Measurements from ENCODE around the gene FRMD4B. TPM values are rescaled to one million over a fixed set of nuclear protein-coding genes. Genes with fewer than 3 reads are reported as not detected.

Gene FRMD4B
- total RNA-seq, 4 donors from 2014 or later, result 15.5 to 36.7 (median 26.0) TPM

DNA sequence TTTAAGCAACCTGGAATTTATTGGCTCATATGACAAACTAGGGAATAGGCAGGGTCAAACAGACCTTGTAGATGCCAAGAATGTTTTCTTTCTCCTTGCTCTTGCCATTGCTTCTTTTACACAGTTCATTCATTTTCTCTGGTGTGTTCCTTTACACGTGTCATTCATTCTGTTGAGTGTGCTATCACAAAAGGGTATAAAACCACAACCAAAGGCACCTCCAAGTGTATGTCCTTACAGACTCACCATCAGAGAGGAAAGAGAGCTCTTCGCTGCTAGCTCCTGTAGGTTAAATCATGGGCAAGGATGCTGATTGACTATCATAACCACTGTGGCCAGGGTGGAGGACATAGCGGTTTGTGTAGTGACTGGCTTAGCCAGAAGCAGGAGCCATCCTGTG, 19.2 kb upstream of the FRMD4B start:
- TF ChIP-seq POLR2AphosphoS5 (IDR thresholded peaks at IDR 0.05) (no peak), POLR2A (IDR thresholded peaks at IDR 0.05) (no peak), EP300 (IDR thresholded peaks at IDR 0.05; ENCODE audit: low read depth) (no peak)
- TF ChIP-seq, protein P1, sequence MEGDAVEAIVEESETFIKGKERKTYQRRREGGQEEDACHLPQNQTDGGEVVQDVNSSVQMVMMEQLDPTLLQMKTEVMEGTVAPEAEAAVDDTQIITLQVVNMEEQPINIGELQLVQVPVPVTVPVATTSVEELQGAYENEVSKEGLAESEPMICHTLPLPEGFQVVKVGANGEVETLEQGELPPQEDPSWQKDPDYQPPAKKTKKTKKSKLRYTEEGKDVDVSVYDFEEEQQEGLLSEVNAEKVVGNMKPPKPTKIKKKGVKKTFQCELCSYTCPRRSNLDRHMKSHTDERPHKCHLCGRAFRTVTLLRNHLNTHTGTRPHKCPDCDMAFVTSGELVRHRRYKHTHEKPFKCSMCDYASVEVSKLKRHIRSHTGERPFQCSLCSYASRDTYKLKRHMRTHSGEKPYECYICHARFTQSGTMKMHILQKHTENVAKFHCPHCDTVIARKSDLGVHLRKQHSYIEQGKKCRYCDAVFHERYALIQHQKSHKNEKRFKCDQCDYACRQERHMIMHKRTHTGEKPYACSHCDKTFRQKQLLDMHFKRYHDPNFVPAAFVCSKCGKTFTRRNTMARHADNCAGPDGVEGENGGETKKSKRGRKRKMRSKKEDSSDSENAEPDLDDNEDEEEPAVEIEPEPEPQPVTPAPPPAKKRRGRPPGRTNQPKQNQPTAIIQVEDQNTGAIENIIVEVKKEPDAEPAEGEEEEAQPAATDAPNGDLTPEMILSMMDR (IDR thresholded peaks at IDR 0.05), result no peak
- Histone ChIP-seq H3K36me3 (no peaks in the 10 kb centered on the region), H3K27me3 (no peaks in the 10 kb centered on the region), H3K9me3 (peaks cover 4 to 5% of the 10 kb centered on the region in 2 donors), H3K4me1 (peaks cover 0 to 10% (median 3%) of the 10 kb centered on the region in 4 donors), H3K27ac (no peak overlapping the region), H3K4me3 (no peak overlapping the region)
- 63 to 90% methylated on average over 2 to 3 of the region's 3 CpGs for WGBS, 2 donors (ENCODE audit: low coverage in 1 of 2)
- DNase-seq, result no peak
- intact Hi-C loops (cut with DNase I; ENCODE audit: low total_unique reads), result no loop called here
- in situ Hi-C loops (cut with MboI; ENCODE audit: low pct_ligation_motif_present in 1 of 4, low pct_unique_long_range_greater_than_20kb in 1 of 4, low sequenced_read_pairs in 3 of 4), result loop anchor here in 2 of 4 donors (25.0 kb wide), 2 partner anchors 93 to 243 kb away; no protein-coding TSS in a partner anchor

DNA sequence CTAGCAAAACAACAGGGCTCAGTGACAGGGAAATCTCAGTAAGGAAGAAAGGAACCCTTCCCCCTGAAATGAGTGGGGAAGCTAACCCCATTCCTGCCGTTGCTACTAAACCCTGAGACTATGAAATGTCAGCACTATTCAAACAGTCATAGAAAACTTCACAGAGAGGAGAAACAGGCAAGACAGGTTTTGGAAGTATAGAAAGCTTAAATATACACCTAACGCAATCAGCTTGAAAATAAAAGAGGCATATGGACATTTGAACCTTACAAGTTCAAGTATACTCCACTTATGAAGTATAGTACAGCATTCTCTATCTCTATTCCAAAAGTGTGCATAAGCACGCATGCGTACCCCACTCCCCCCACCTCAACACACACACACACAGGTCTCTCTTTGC, 17.6 kb upstream of the FRMD4B start:
- H3K27ac ChIP-seq, result peak overlapping the region in 1 of 4 donors; percentile 15
- no peak overlapping the region for H3K4me3 ChIP-seq
- intact Hi-C loops (cut with DNase I; ENCODE audit: low total_unique reads), result no loop called here
- 51 to 54% methylated on average over 2 to 4 of the region's 4 CpGs for WGBS, 2 donors (ENCODE audit: low coverage in 1 of 2)
- H3K9me3 ChIP-seq, result peaks cover 4 to 5% of the 10 kb centered on the region in 2 donors
- DNase-seq, result no peak
- TF ChIP-seq POLR2A (IDR thresholded peaks at IDR 0.05), result no peak
- TF ChIP-seq POLR2AphosphoS5 (IDR thresholded peaks at IDR 0.05), result no peak
- TF ChIP-seq EP300 (IDR thresholded peaks at IDR 0.05; ENCODE audit: low read depth), result no peak
- TF ChIP-seq, protein P1 (IDR thresholded peaks at IDR 0.05), result no peak
- in situ Hi-C loops (cut with MboI; ENCODE audit: low pct_ligation_motif_present in 1 of 4, low pct_unique_long_range_greater_than_20kb in 1 of 4, low sequenced_read_pairs in 3 of 4), result loop anchor here in 2 of 4 donors (25.0 kb wide), 2 partner anchors 91 to 241 kb away; no protein-coding TSS in a partner anchor
- peaks cover 0 to 10% (median 3%) of the 10 kb centered on the region in 4 donors for H3K4me1 ChIP-seq
- H3K27me3 ChIP-seq, result no peaks in the 10 kb centered on the region
- H3K36me3 ChIP-seq, result no peaks in the 10 kb centered on the region

DNA sequence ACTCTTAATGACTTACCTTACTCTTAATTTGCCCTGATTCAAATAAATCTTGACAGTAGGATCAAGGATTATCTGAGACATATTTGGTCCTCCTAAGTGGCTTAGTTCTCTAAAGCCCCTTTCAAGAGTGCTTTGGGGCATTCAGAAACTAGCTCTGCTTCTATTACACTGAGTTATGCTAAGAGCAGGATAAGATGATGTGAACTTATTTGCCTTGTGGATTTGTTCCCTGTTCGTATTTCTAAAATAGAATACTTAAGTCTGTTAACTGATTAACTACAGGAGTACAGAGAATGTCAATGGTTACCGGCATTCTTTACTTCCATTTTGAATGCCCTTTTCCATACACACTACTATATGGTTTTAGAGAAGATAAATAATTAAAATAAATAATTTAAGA, 14.8 kb upstream of the FRMD4B start:
- no peaks in the 10 kb centered on the region for H3K27me3 ChIP-seq
- 74 to 77% methylated on average over 2 of the region's 2 CpGs for WGBS, 2 donors (ENCODE audit: low coverage in 1 of 2)
- H3K4me3 ChIP-seq, result no peak overlapping the region
- H3K36me3 ChIP-seq, result no peaks in the 10 kb centered on the region
- no peak for TF ChIP-seq POLR2AphosphoS5 (IDR thresholded peaks at IDR 0.05)
- H3K4me1 ChIP-seq, result peaks cover 0 to 10% (median 3%) of the 10 kb centered on the region in 4 donors
- peaks cover 4 to 5% of the 10 kb centered on the region in 2 donors for H3K9me3 ChIP-seq
- H3K27ac ChIP-seq, result no peak overlapping the region
- DNase-seq, result no peak
- intact Hi-C loops (cut with DNase I; ENCODE audit: low total_unique reads) (no loop called here), in situ Hi-C loops (cut with MboI; ENCODE audit: low pct_ligation_motif_present in 1 of 4, low pct_unique_long_range_greater_than_20kb in 1 of 4, low sequenced_read_pairs in 3 of 4) (loop anchor here in 2 of 4 donors (25.0 kb wide), 2 partner anchors 88 to 238 kb away; no protein-coding TSS in a partner anchor)

DNA sequence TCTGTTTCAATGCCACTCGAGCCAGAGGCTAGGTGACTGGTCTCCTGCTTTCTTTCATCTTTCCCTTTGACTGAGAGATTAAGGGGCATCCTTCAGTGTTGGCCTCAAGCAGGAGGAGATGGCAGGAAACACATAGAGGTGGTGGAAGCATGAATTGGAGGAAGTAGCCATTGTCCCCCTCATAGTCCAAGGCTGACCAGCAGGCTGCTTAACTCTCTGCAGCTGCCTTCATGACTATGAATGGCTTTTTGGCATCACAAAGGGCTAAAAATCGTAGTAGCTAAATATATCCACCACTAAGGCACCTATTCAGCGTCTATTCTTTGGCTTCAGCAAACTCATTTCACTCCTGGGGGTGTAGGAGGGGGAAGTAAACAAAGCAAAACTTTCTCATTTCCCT, 7.0 kb upstream of the FRMD4B start:
- Histone ChIP-seq H3K36me3 (no peaks in the 10 kb centered on the region), H3K27ac (no peak overlapping the region), H3K9me3 (no peaks in the 10 kb centered on the region), H3K4me3 (no peak overlapping the region), H3K4me1 (peaks cover 0 to 7% (median 2%) of the 10 kb centered on the region in 4 donors), H3K27me3 (peaks cover 4% of the 10 kb centered on the region)
- no peak for DNase-seq
- WGBS, 2 donors (ENCODE audit: low coverage in 1 of 2), result 70% methylated on average over 3 of the region's 3 CpGs; no CpG with 5 or more reads in 1 of the 2 donors
- TF ChIP-seq POLR2AphosphoS5 (IDR thresholded peaks at IDR 0.05) (no peak), POLR2A (IDR thresholded peaks at IDR 0.05) (no peak), EP300 (IDR thresholded peaks at IDR 0.05; ENCODE audit: low read depth) (no peak)
- TF ChIP-seq, protein P1 (IDR thresholded peaks at IDR 0.05), result no peak
- in situ Hi-C loops (cut with MboI; ENCODE audit: low pct_ligation_motif_present in 1 of 4, low pct_unique_long_range_greater_than_20kb in 1 of 4, low sequenced_read_pairs in 3 of 4), result no loop called here
- intact Hi-C loops (cut with DNase I; ENCODE audit: low total_unique reads), result no loop called here

DNA sequence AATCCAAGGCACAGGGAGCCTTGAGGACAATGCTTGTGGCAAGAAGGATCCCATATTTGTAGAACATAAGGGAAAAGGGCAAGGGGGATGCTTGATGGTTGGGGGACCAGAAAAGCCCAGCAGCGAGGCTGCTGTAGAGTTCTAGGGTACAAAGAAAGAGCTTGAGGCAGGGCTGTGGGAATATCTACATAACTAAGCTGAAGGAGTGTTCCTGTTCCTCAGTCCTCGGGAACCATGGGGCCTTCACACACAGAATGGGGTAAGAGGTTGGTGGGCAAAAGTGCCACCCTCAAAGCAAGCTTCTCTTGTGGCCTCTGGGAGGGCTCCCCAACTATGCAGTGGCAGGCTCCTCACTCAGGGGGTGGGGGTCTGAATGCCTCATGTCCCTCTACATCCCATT, 6.5 kb upstream of the FRMD4B start:
- Histone ChIP-seq H3K9me3 (no peaks in the 10 kb centered on the region), H3K4me1 (peaks cover 0 to 7% (median 2%) of the 10 kb centered on the region in 4 donors), H3K27ac (no peak overlapping the region), H3K27me3 (peaks cover 7% of the 10 kb centered on the region), H3K4me3 (no peak overlapping the region), H3K36me3 (no peaks in the 10 kb centered on the region)
- no peak for TF ChIP-seq POLR2AphosphoS5 (IDR thresholded peaks at IDR 0.05)
- TF ChIP-seq, protein P1 (IDR thresholded peaks at IDR 0.05), result no peak
- no peak for TF ChIP-seq EP300 (IDR thresholded peaks at IDR 0.05; ENCODE audit: low read depth)
- TF ChIP-seq POLR2A (IDR thresholded peaks at IDR 0.05), result no peak
- intact Hi-C loops (cut with DNase I; ENCODE audit: low total_unique reads), result no loop called here
- no peak for DNase-seq
- in situ Hi-C loops (cut with MboI; ENCODE audit: low pct_ligation_motif_present in 1 of 4, low pct_unique_long_range_greater_than_20kb in 1 of 4, low sequenced_read_pairs in 3 of 4), result no loop called here
- 63 to 75% methylated on average over 2 of the region's 2 CpGs for WGBS, 2 donors (ENCODE audit: low coverage in 1 of 2)

All from transverse colon (tissue), 4 donors.